HepG2 (cell line): ENCODE results near the gene UBR7. TPM values are rescaled to one million over a fixed set of nuclear protein-coding genes. Genes with fewer than 3 reads are reported as not detected.

Source experiments
- ATF2 ChIP-seq: sonication (generic); formaldehyde crosslinking; IDR thresholded peaks from 2 replicates; pipeline ENCODE4 v1.4.0; 2020; ENCODE audit warnings: missing genetic modification reagents
- HHEX ChIP-seq: IDR thresholded peaks from 2 replicates; pipeline ENCODE4 v1.6.1; 2016; ENCODE audit warnings: control low read depth
- HNRNPH1 ChIP-seq: fragments of 200-400 bp; formaldehyde crosslinking; optimal IDR thresholded peaks from 2 replicates; pipeline ENCODE3; 2017; ENCODE audit warnings: mild to moderate bottlenecking, low read depth, low read length
- MYNN ChIP-seq: sonication (generic); formaldehyde crosslinking; IDR thresholded peaks from 2 replicates; pipeline ENCODE4 v1.4.0; 2020; ENCODE audit warnings: mild to moderate bottlenecking, low read depth, missing genetic modification reagents
- NCOR1 ChIP-seq: fragments of 200-600 bp; sonication (generic); IDR thresholded peaks from 2 replicates; pipeline ENCODE4 v1.7.0; 2017; ENCODE audit warnings: antibody characterized with exemption, low read length, borderline replicate concordance
- SNAPC4 ChIP-seq: sonication (generic); formaldehyde crosslinking; IDR thresholded peaks from 2 replicates; pipeline ENCODE4 v1.4.0; 2020; ENCODE audit warnings: mild to moderate bottlenecking, missing genetic modification reagents
- ZBTB2 ChIP-seq: sonication (generic); formaldehyde crosslinking; IDR thresholded peaks from 2 replicates; pipeline ENCODE4 v1.8.0; 2022; ENCODE audit warnings: low read depth, missing genetic modification reagents
- ZBTB49 ChIP-seq: sonication (generic); formaldehyde crosslinking; IDR thresholded peaks from 2 replicates; pipeline ENCODE4 v1.4.0; 2020; ENCODE audit warnings: missing genetic modification reagents, borderline replicate concordance
- ZKSCAN5 ChIP-seq: sonication (generic); formaldehyde crosslinking; IDR thresholded peaks from 2 replicates; pipeline ENCODE4 v1.5.1; 2020; ENCODE audit warnings: mild to moderate bottlenecking, missing genetic modification reagents
- ZNF556 ChIP-seq: sonication (generic); formaldehyde crosslinking; IDR thresholded peaks from 2 replicates; pipeline ENCODE4 v1.4.0; 2020; ENCODE audit warnings: mild to moderate bottlenecking, missing genetic modification reagents, borderline replicate concordance
- ZNF609 ChIP-seq: sonication (generic); formaldehyde crosslinking; IDR thresholded peaks from 2 replicates; pipeline ENCODE4 v1.4.0; 2020; ENCODE audit warnings: mild to moderate bottlenecking, missing genetic modification reagents, borderline replicate concordance
- ZNF766 ChIP-seq: sonication (generic); formaldehyde crosslinking; IDR thresholded peaks from 2 replicates; pipeline ENCODE4 v1.5.0; 2020; ENCODE audit warnings: missing genetic modification reagents, borderline replicate concordance
- polyA plus RNA-seq, 8 experiments: library from polyadenylated mRNA; depleted of rRNA in 3 of 8; stranded (reverse) in 7 of 8; unstranded in 1 of 8; fragments of >200 nt; fragmentation: Illumina TruSeq in 4 of 8; extraction: Trizol in 4 of 8; gene quantifications; 2 replicates each; pipeline versions ENCODE4 v1.2.1 to v1.2.3, GENCODE V29; 2011 to 2016; ENCODE audit warnings: low read depth in 4 of 8, missing spikeins in 1 of 8, mixed read lengths in 1 of 8; ENCODE audit not compliant: insufficient read depth in 1 of 8
- total RNA-seq, 5 experiments: library from RNA; depleted of rRNA; stranded (reverse); fragments of >200 nt; fragmentation: Illumina TruSeq; extraction: Trizol; gene quantifications; 2 replicates each; pipeline ENCODE4 v1.2.3, GENCODE V29; 2016; ENCODE audit warnings: low read depth in 1 of 5

UBR7 gene
- total and polyA plus RNA-seq, 2 of the 13 experiments (the other 11 are each of a cell fraction or from before 2014, with no cell fraction given), result 11.0 to 19.7 TPM

GRCh38 chr14:93206793-93207467 lies at the start of gene UBR7, which contains the start of gene GON7 (continued):
- TF ChIP-seq SNAPC4 (0 out of 2 replicates have a peak, but pooled peaks have one; percentile 58), ZNF609 (CRISPR knock-in tag) (no peak; the same call in 1 of the 2 replicates), ATF2 (CRISPR knock-in tag) (0 out of 2 replicates have a peak, but pooled peaks have one; percentile 29), HHEX (no peak), NCOR1 (no peak), ZKSCAN5 (CRISPR knock-in tag) (no peak), ZNF766 (CRISPR knock-in tag) (peak; percentile 62), MYNN (CRISPR knock-in tag) (no peak), ZBTB49 (CRISPR knock-in tag) (no peak), ZBTB2 (CRISPR knock-in tag) (no peak; the same call in 1 of the 2 replicates), HNRNPH1 (no peak), ZNF556 (CRISPR knock-in tag) (peak; percentile 87; the same call in 1 of the 2 replicates)
